ENCODE results near the gene TAS2R40.

TAS2R40 gene

DNA sequence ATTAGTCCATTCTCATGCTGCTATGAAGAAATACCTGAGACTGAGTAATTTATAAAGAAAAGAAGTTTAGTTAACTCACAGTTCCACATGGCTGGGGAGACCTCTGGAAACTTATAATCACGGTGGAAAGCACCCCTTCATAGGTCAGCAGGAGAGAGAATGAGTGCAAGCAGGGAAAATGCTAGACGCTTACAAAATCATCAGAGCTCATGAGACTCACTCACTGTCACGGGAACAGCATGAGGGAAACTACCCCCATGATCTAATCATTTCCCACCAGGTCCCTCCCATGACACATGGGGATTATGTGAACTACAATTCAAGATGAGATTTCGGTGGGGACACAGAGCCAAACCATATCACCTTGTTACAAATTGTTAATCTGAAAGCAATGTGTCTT is 22.8 kb upstream of the TAS2R40 start:
- no peak for TF ChIP-seq FOXP2 (optimal IDR thresholded peaks at IDR 0.05; ENCODE audit: borderline replicate concordance, extremely low read depth, extremely low read length, insufficient read depth)
- no peak for TF ChIP-seq POLR2AphosphoS5 (IDR thresholded peaks at IDR 0.05; ENCODE audit: low read depth, low read length)
- TF ChIP-seq SIN3A (IDR thresholded peaks at IDR 0.05; ENCODE audit: borderline replicate concordance, insufficient read depth, low read length): no peak
- no peak for TF ChIP-seq TAF1 (IDR thresholded peaks at IDR 0.05; ENCODE audit: borderline replicate concordance, insufficient read depth, low read length)
- TF ChIP-seq, protein P1, sequence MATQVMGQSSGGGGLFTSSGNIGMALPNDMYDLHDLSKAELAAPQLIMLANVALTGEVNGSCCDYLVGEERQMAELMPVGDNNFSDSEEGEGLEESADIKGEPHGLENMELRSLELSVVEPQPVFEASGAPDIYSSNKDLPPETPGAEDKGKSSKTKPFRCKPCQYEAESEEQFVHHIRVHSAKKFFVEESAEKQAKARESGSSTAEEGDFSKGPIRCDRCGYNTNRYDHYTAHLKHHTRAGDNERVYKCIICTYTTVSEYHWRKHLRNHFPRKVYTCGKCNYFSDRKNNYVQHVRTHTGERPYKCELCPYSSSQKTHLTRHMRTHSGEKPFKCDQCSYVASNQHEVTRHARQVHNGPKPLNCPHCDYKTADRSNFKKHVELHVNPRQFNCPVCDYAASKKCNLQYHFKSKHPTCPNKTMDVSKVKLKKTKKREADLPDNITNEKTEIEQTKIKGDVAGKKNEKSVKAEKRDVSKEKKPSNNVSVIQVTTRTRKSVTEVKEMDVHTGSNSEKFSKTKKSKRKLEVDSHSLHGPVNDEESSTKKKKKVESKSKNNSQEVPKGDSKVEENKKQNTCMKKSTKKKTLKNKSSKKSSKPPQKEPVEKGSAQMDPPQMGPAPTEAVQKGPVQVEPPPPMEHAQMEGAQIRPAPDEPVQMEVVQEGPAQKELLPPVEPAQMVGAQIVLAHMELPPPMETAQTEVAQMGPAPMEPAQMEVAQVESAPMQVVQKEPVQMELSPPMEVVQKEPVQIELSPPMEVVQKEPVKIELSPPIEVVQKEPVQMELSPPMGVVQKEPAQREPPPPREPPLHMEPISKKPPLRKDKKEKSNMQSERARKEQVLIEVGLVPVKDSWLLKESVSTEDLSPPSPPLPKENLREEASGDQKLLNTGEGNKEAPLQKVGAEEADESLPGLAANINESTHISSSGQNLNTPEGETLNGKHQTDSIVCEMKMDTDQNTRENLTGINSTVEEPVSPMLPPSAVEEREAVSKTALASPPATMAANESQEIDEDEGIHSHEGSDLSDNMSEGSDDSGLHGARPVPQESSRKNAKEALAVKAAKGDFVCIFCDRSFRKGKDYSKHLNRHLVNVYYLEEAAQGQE (IDR thresholded peaks at IDR 0.05; ENCODE audit: insufficient read depth in 1 of 2, low read depth in 2 of 2, low read length in 2 of 2): no peak

DNA sequence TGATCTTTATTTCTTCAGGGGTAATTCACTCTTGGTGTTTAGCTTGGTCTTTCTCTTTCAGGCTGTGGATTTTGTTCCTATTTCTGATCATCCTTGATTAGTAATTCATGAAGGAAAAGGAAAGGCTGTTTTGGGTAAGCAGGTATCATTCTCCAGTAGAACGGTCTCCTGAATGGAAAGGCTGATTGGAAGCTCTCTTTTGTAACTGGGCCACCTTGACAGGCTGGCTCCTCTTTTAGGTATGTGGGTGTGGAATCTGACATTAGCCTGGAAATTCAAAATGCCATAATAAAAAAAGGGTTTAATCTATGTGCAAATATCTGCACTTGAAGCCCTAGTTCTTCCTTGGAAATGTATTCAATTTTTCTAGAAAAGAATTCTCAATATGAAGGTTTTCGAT is 19.7 kb upstream of the TAS2R40 start:
- TF ChIP-seq, protein P1 (IDR thresholded peaks at IDR 0.05; ENCODE audit: insufficient read depth in 1 of 2, low read depth in 2 of 2, low read length in 2 of 2): no peak
- TF ChIP-seq FOXP2 (optimal IDR thresholded peaks at IDR 0.05; ENCODE audit: borderline replicate concordance, extremely low read depth, extremely low read length, insufficient read depth) (no peak), SIN3A (IDR thresholded peaks at IDR 0.05; ENCODE audit: borderline replicate concordance, insufficient read depth, low read length) (no peak), POLR2AphosphoS5 (IDR thresholded peaks at IDR 0.05; ENCODE audit: low read depth, low read length) (no peak), TAF1 (IDR thresholded peaks at IDR 0.05; ENCODE audit: borderline replicate concordance, insufficient read depth, low read length) (no peak)

DNA sequence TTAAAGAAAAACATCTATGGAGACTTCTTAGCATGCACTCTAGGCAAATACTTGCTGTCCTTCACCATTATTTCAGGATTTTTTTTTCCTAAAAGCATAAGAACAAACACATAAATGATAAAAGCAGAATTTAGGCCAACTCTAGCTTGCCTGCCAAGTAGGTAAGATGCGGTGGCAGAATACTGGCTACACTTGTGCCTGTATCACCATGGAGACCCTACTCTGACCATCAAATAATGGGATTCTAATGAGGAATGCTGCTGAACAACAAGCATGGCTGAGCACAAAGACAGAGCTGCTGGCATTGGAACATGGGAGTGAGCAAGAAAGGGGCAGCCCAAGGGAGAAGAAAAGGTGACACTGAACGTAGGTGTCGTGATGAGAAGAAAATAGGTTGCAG is 18.5 kb upstream of the TAS2R40 start:
- TF ChIP-seq, protein P1 (IDR thresholded peaks at IDR 0.05; ENCODE audit: insufficient read depth in 1 of 2, low read depth in 2 of 2, low read length in 2 of 2): no peak
- TF ChIP-seq FOXP2 (optimal IDR thresholded peaks at IDR 0.05; ENCODE audit: borderline replicate concordance, extremely low read depth, extremely low read length, insufficient read depth) (no peak), SIN3A (IDR thresholded peaks at IDR 0.05; ENCODE audit: borderline replicate concordance, insufficient read depth, low read length) (no peak), POLR2AphosphoS5 (IDR thresholded peaks at IDR 0.05; ENCODE audit: low read depth, low read length) (no peak), TAF1 (IDR thresholded peaks at IDR 0.05; ENCODE audit: borderline replicate concordance, insufficient read depth, low read length) (no peak)

DNA sequence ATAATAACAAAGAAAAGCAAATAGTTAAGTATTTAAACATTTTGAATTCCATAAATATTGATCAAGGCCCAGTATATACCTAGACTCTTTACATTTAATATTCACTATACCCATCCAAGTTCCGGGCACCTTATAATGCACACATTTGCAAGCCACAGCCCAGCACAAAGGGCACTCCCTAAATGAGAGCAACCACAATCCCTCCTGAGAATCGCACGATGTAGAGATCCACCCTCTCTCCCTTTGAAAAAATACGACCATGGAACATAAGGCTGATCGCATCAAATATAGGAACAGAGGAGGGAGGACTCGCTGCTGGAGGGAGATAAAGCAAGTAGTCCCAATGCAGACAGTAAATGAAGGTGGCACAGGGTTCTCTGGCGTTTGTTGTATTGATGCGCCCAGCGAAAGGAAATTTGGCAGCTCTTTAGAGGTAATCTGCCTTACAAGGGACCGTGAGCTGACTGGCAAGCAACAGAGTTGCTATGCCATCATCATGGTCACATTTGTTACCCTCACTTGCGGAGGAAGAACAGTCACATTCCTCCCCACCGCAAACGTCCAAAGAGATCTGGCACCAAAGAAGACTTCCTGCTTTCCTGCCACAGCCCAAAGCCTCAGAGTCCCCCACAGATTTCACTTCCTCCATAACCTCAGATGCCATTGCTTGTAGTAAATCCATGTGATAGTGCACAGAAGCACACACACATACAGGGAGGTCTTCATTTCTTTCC is 16.1 kb upstream of the TAS2R40 start:
- TF ChIP-seq FOXP2 (optimal IDR thresholded peaks at IDR 0.05; ENCODE audit: borderline replicate concordance, extremely low read depth, extremely low read length, insufficient read depth): no peak
- TF ChIP-seq, protein P1 (IDR thresholded peaks at IDR 0.05; ENCODE audit: insufficient read depth in 1 of 2, low read depth in 2 of 2, low read length in 2 of 2): no peak
- no peak for TF ChIP-seq SIN3A (IDR thresholded peaks at IDR 0.05; ENCODE audit: borderline replicate concordance, insufficient read depth, low read length)
- no peak for TF ChIP-seq POLR2AphosphoS5 (IDR thresholded peaks at IDR 0.05; ENCODE audit: low read depth, low read length)
- TF ChIP-seq TAF1 (IDR thresholded peaks at IDR 0.05; ENCODE audit: borderline replicate concordance, insufficient read depth, low read length): no peak

All from PFSK-1 (cell line).